Lower leg skin (tissue), 4 donors: ENCODE results near the gene EIPR1. TPM values are rescaled to one million over a fixed set of nuclear protein-coding genes. Genes with fewer than 3 reads are reported as not detected.
"Not testable (repeated sequence)": the region's sequence is repeated elsewhere in the genome, so short reads cannot be mapped to it uniquely, and the experiment has no call there.

Experiments used
- DNase-seq, 2 donors: peaks; one replicate each; pipeline ENCODE4 v3.0.0-alpha.2; 2019; ENCODE audit warnings: low spot score in 2 of 2
- H3K4me3 ChIP-seq: fragments of 200-600 bp; sonication (generic); 2 replicates; pipeline ENCODE4 v1.5.1; 2017; ENCODE audit warnings: mild to moderate bottlenecking, low read depth; ENCODE audit not compliant: poor library complexity, severe bottlenecking
- CTCF ChIP-seq, 3 donors: fragments of 450-650 bp; IDR thresholded peaks; one replicate each; pipeline ENCODE4 v1.5.1; 2016; ENCODE audit warnings: antibody characterized with exemption in 3 of 3, mild to moderate bottlenecking in 3 of 3, moderate library complexity in 2 of 3
- POLR2A ChIP-seq, 2 donors: fragments of 450-650 bp; IDR thresholded peaks; one replicate each; pipeline ENCODE4 v1.6.1; 2016 to 2017; ENCODE audit warnings: antibody characterized with exemption in 2 of 2, mild to moderate bottlenecking in 1 of 2, moderate library complexity in 1 of 2
- WGBS, 2 donors: methylation state at CpG; one replicate each; pipeline ENCODE4 v1.1.5; 2018; 5-methylcytosine and 5-hydroxymethylcytosine counted together
- intact Hi-C: fragments of 100-400 bp; cut with DNase I; formaldehyde crosslinking; loops from one replicate; pipeline ENCODE4 v1.15.0; 2023; ENCODE audit warnings: low total_unique reads
- total RNA-seq, 4 donors: library from RNA; depleted of rRNA; stranded (reverse); fragments of >200 nt; gene quantifications; one replicate each; pipeline ENCODE4 v1.1.0, GENCODE V29; 2016

Gene EIPR1
- total RNA-seq, 4 donors from 2014 or later: 11.8 to 44.7 (median 26.9) TPM

GRCh38 chr2:3203497-3204019 is 174.1 kb downstream of the EIPR1 start:
- H3K4me3 ChIP-seq: no peak overlapping the region
- WGBS, 2 donors: 95 to 96% methylated on average over 13 to 16 of the region's 16 CpGs
- TF ChIP-seq POLR2A (IDR thresholded peaks at IDR 0.05) (no peak), CTCF (IDR thresholded peaks at IDR 0.05) (no peak)
- no peak for DNase-seq
- intact Hi-C loops: no loop called here

- no peak for DNase-seq
- WGBS, 2 donors: 89 to 91% methylated on average over 9 of the region's 9 CpGs
- intact Hi-C loops: no loop called here
- H3K4me3 ChIP-seq: no peak overlapping the region
- no peak for TF ChIP-seq POLR2A (IDR thresholded peaks at IDR 0.05)
- TF ChIP-seq CTCF (IDR thresholded peaks at IDR 0.05): no peak
Measured at GRCh38 chr2:3202926-3203325, 174.7 kb downstream of the EIPR1 start.

GRCh38 chr2:3201281-3201680 is 176.3 kb downstream of the EIPR1 start:
- intact Hi-C loops: no loop called here
- WGBS, 2 donors: 94 to 98% methylated on average over 12 of the region's 12 CpGs
- TF ChIP-seq CTCF (IDR thresholded peaks at IDR 0.05) (no peak), POLR2A (IDR thresholded peaks at IDR 0.05) (no peak)
- no peak overlapping the region for H3K4me3 ChIP-seq
- DNase-seq: no peak

- intact Hi-C loops: no loop called here
- WGBS, 2 donors: 61 to 72% methylated on average over 14 of the region's 14 CpGs
- TF ChIP-seq CTCF (IDR thresholded peaks at IDR 0.05) (no peak), POLR2A (IDR thresholded peaks at IDR 0.05) (no peak)
- no peak overlapping the region for H3K4me3 ChIP-seq
- no peak for DNase-seq
Measured at GRCh38 chr2:3200420-3200939, 177.1 kb downstream of the EIPR1 start.

- H3K4me3 ChIP-seq: no peak overlapping the region
- intact Hi-C loops: no loop called here
- TF ChIP-seq CTCF (IDR thresholded peaks at IDR 0.05) (no peak), POLR2A (IDR thresholded peaks at IDR 0.05) (no peak)
- DNase-seq: no peak
- 74 to 75% methylated on average over 12 of the region's 12 CpGs for WGBS, 2 donors
Measured at GRCh38 chr2:3199627-3200345, 177.8 kb downstream of the EIPR1 start.

- 67 to 86% methylated on average over 9 to 10 of the region's 10 CpGs for WGBS, 2 donors
- DNase-seq, H3K4me3 ChIP-seq, intact Hi-C loops: not testable (repeated sequence)
Measured at GRCh38 chr2:3198671-3199192, 178.9 kb downstream of the EIPR1 start.
